AG04449 (cell line): ENCODE measurements around the gene TTN.
"Not testable (repeated sequence)": the region's sequence is repeated elsewhere in the genome, so short reads cannot be mapped to it uniquely, and the experiment has no call there.

ENCODE experiments used
- CTCF ChIA-PET: fragments of 350-600 bp; formaldehyde crosslinking; extraction: SDS; loops from one replicate; lab custom pipeline; 2021; ENCODE audit warnings: antibody characterized with exemption; lab: Yijun Ruan, JAX
- POLR2A ChIA-PET: fragments of 400-600, 350-600 bp; formaldehyde crosslinking; extraction: SDS; loops from one replicate; lab custom pipeline; 2020; ENCODE audit warnings: antibody characterized with exemption, inconsistent platforms; lab: Yijun Ruan, JAX
- DNase-seq: peaks from one replicate; pipeline ENCODE4 v3.0.0-alpha.2; 2010; ENCODE audit warnings: low read depth, low spot score
- H3K4me3 ChIP-seq: 2 replicates; pipeline ENCODE4 v1.5.1; 2011; ENCODE audit warnings: low read depth, mild to moderate bottlenecking, control low read depth, low read length
- TF ChIP-seq, protein P1 (sequence below): IDR thresholded peaks from one replicate; pipeline ENCODE4 v1.5.1; 2011; ENCODE audit warnings: mild to moderate bottlenecking, moderate library complexity, low read length, control low read depth, inconsistent platforms; ENCODE audit not compliant: insufficient read depth; ENCODE audit errors: missing control alignments

TTN gene

GRCh38 chr2:178676046-178676445, 131.2 kb downstream of the TTN start:
- H3K4me3 ChIP-seq, result no peak overlapping the region
- ChIA-PET POLR2A (no interaction called here), CTCF (no interaction called here)
- TF ChIP-seq, protein P1, sequence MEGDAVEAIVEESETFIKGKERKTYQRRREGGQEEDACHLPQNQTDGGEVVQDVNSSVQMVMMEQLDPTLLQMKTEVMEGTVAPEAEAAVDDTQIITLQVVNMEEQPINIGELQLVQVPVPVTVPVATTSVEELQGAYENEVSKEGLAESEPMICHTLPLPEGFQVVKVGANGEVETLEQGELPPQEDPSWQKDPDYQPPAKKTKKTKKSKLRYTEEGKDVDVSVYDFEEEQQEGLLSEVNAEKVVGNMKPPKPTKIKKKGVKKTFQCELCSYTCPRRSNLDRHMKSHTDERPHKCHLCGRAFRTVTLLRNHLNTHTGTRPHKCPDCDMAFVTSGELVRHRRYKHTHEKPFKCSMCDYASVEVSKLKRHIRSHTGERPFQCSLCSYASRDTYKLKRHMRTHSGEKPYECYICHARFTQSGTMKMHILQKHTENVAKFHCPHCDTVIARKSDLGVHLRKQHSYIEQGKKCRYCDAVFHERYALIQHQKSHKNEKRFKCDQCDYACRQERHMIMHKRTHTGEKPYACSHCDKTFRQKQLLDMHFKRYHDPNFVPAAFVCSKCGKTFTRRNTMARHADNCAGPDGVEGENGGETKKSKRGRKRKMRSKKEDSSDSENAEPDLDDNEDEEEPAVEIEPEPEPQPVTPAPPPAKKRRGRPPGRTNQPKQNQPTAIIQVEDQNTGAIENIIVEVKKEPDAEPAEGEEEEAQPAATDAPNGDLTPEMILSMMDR, result no peak
- DNase-seq, result no peak

GRCh38 chr2:178674122-178674521, 133.1 kb downstream of the TTN start:
- POLR2A ChIA-PET, result no interaction called here
- CTCF ChIA-PET, result interaction anchor here (1.4 kb wide), 1 partner anchor 26 kb away, joined by 3 read pairs; no protein-coding TSS in a partner anchor
- DNase-seq, result no peak

GRCh38 chr2:178666458-178666857, 140.8 kb downstream of the TTN start:
- TF ChIP-seq, protein P1, result no peak
- H3K4me3 ChIP-seq, result no peak overlapping the region
- CTCF ChIA-PET, result no interaction called here
- no peak for DNase-seq
- POLR2A ChIA-PET, result no interaction called here

More at GRCh38 chr2:178674122-178674521, 133.1 kb downstream of the TTN start:
- no peak overlapping the region for H3K4me3 ChIP-seq
- TF ChIP-seq, protein P1, result no peak

GRCh38 chr2:178658480-178658879, 148.7 kb downstream of the TTN start:
- DNase-seq, H3K4me3 ChIP-seq, POLR2A ChIA-PET, CTCF ChIA-PET: not testable (repeated sequence)

- TF ChIP-seq, protein P1, result no peak
- POLR2A ChIA-PET, result no interaction called here
These were observed 156.7 kb downstream of the TTN start for GRCh38 chr2:178650554-178650953.

DNA sequence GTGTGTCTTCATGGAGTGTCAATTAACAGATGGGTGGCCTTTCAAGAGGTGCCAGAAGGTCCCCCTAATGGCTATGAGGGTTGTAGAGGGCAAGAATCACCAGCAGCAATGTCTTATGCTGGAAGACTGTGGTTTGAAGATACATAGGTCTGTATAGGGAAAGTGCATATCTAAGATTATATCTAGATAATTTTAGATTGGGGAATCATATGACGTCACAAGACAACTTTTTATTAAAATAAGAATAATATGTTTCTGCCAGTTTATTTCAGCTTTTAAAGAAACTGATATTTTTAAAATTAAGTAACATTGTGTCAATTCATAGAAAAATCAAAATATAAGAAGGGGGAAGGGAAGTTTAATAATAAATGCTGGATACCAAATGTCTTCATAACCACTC, 162.3 kb downstream of the TTN start:
- no peak for DNase-seq
- no peak overlapping the region for H3K4me3 ChIP-seq
- TF ChIP-seq, protein P1, result no peak
- ChIA-PET CTCF (no interaction called here), POLR2A (no interaction called here)

More at GRCh38 chr2:178650554-178650953, 156.7 kb downstream of the TTN start:
- DNase-seq, result no peak
- H3K4me3 ChIP-seq, result no peak overlapping the region
- CTCF ChIA-PET, result no interaction called here

DNA sequence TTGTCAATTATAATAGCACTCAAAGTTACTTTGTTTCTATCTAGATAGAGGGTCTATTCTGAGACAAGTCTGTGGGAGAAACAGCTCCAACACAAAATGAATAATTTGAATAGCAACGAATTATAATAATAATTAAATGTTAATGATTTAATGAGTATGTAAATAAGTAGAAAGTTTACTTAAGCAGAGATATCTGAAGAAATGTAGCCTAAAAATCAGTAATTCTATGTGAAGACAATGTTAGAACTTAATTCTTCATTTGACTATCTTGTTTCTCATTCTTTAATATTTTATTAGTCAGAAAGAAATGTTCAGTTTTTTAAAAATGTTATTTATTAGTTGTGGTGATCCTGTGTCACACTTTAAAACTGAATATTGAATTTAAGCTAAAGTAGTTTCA, 165.7 kb downstream of the TTN start:
- H3K4me3 ChIP-seq, result no peak overlapping the region
- no peak for DNase-seq
- TF ChIP-seq, protein P1, result no peak
- POLR2A ChIA-PET, result no interaction called here
- CTCF ChIA-PET, result no interaction called here
